Right lobe of liver (tissue), 6 donors: ENCODE results near the gene RPS6KL1. TPM values are rescaled to one million over a fixed set of nuclear protein-coding genes. Genes with fewer than 3 reads are reported as not detected.

ENCODE experiments used
- ATAC-seq, 4 donors: fragments of 200-7000 bp; cut with Tn5 transposase; one replicate each; pipeline ENCODE4 v1.9.1; 2020; ENCODE audit warnings: mild to moderate bottlenecking in 4 of 4, moderate library complexity in 4 of 4
- DNase-seq, 3 donors: peaks; one replicate each; pipeline ENCODE4 v3.0.0-alpha.2; 2020
- H3K27ac ChIP-seq, 3 donors: fragments of 200-600 bp; one replicate each; pipeline ENCODE4 v1.8.0; 2022
- H3K27me3 ChIP-seq, 2 donors: fragments of 200-600 bp; one replicate each; pipeline ENCODE4 v1.8.0; 2022
- H3K36me3 ChIP-seq, 4 donors: fragments of 200-600 bp; sonication (generic) in 1 of 4; one replicate each; pipeline versions ENCODE4 v1.5.1 to v1.8.0; 2017 to 2022; ENCODE audit warnings: control low read depth in 1 of 4
- H3K4me1 ChIP-seq, 4 donors: fragments of 200-600 bp; sonication (generic) in 1 of 4; one replicate each; pipeline versions ENCODE4 v1.5.1 to v1.8.0; 2017 to 2022; ENCODE audit warnings: control low read depth in 1 of 4
- H3K4me3 ChIP-seq, 3 donors: fragments of 200-600 bp; one replicate each; pipeline ENCODE4 v1.8.0; 2022
- H3K9me3 ChIP-seq, 4 donors: fragments of 200-600 bp; sonication (generic) in 1 of 4; one replicate each; pipeline versions ENCODE4 v1.5.1 to v1.8.0; 2017 to 2022; ENCODE audit warnings: control low read depth in 1 of 4
- POLR2A ChIP-seq: fragments of 450-650 bp; IDR thresholded peaks from one replicate; pipeline ENCODE4 v1.6.1; 2017; ENCODE audit warnings: antibody characterized with exemption, mild to moderate bottlenecking
- WGBS: methylation state at CpG from one replicate; pipeline ENCODE4 v1.1.6; 2018; ENCODE audit warnings: low coverage, low lambda C conversion rate; ENCODE audit not compliant: insufficient coverage; ENCODE audit errors: missing lambda C conversion rate; 5-methylcytosine and 5-hydroxymethylcytosine counted together
- intact Hi-C, 2 donors: fragments of 100-400 bp; cut with DNase I; formaldehyde crosslinking; loops; one replicate each; pipeline versions ENCODE4 v1.11.2 to v1.14.1; 2022
- total RNA-seq, 6 experiments: library from RNA; depleted of rRNA in 2 of 6; stranded (reverse); fragments of >200 nt in 2 of 6; fragmentation: NEBNext Ultra II Directional in 3 of 6; extraction: Animal tissue kit (Norgen Biotek cat#: 25700) in 3 of 6; gene quantifications; one replicate each; pipeline versions ENCODE4 v1.1.0 to v1.2.4, GENCODE V29; 2016 to 2023
- TF ChIP-seq, protein P1 (sequence below), 4 donors: fragments of 200-600 bp in 3 of 4; fragments of 450-650 bp in 1 of 4; IDR thresholded peaks; one replicate each; pipeline versions ENCODE4 v1.5.1 to v1.8.0; 2016 to 2022; ENCODE audit warnings: antibody characterized with exemption in 4 of 4, mild to moderate bottlenecking in 2 of 4
- donor health status: DM: no; HTN: yes; CAD: no.
- donor health status: DM: no; HTN: no; CAD: no.
- donor health status: DM: no; HTN: no; CAD: no.
- donor health status: DM: no; HTN: yes; CAD: no.
- donor health status: DM: no; HTN: yes; CAD: no.

Gene RPS6KL1
- total RNA-seq, 6 experiments from 2014 or later = 3.9 to 7.9 (median 4.9) TPM

- intact Hi-C loops = no loop called here
- no peak for DNase-seq
- 74% methylated on average over 8 of the region's 13 CpGs for WGBS
- peak; percentile 31 to 56 (median 44) for ATAC-seq
- Histone ChIP-seq H3K4me1 (peaks cover 0 to 7% (median 0%) of the 10 kb centered on the region in 4 donors), H3K27ac (peak overlapping the region in 1 of 3 donors; percentile 9), H3K9me3 (no peaks in the 10 kb centered on the region), H3K36me3 (no peaks in the 10 kb centered on the region), H3K27me3 (no peaks in the 10 kb centered on the region), H3K4me3 (no peak overlapping the region)
- TF ChIP-seq, protein P1, sequence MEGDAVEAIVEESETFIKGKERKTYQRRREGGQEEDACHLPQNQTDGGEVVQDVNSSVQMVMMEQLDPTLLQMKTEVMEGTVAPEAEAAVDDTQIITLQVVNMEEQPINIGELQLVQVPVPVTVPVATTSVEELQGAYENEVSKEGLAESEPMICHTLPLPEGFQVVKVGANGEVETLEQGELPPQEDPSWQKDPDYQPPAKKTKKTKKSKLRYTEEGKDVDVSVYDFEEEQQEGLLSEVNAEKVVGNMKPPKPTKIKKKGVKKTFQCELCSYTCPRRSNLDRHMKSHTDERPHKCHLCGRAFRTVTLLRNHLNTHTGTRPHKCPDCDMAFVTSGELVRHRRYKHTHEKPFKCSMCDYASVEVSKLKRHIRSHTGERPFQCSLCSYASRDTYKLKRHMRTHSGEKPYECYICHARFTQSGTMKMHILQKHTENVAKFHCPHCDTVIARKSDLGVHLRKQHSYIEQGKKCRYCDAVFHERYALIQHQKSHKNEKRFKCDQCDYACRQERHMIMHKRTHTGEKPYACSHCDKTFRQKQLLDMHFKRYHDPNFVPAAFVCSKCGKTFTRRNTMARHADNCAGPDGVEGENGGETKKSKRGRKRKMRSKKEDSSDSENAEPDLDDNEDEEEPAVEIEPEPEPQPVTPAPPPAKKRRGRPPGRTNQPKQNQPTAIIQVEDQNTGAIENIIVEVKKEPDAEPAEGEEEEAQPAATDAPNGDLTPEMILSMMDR (IDR thresholded peaks at IDR 0.05) = no peak
- TF ChIP-seq POLR2A = no peak
Measured at GRCh38 chr14:74917646-74918081, 5.4 kb downstream of the RPS6KL1 start.

- intact Hi-C loops = no loop called here
- H3K4me3 ChIP-seq = no peak overlapping the region
- no peaks in the 10 kb centered on the region for H3K9me3 ChIP-seq
- H3K27ac ChIP-seq = peak overlapping the region in 1 of 3 donors; percentile 9
- no peaks in the 10 kb centered on the region for H3K27me3 ChIP-seq
- TF ChIP-seq, protein P1 (IDR thresholded peaks at IDR 0.05) = no peak
- no peak for TF ChIP-seq POLR2A
- ATAC-seq (no peak), DNase-seq (no peak)
- H3K36me3 ChIP-seq = no peaks in the 10 kb centered on the region
- H3K4me1 ChIP-seq = peaks cover 0 to 7% (median 0%) of the 10 kb centered on the region in 4 donors
- 40% methylated on average over 1 of the region's 5 CpGs for WGBS
Measured at GRCh38 chr14:74917178-74917543, 5.9 kb downstream of the RPS6KL1 start.

- H3K36me3 ChIP-seq = no peaks in the 10 kb centered on the region
- TF ChIP-seq POLR2A = no peak
- H3K4me1 ChIP-seq = peaks cover 0 to 7% (median 0%) of the 10 kb centered on the region in 4 donors
- H3K4me3 ChIP-seq = no peak overlapping the region
- H3K27ac ChIP-seq = no peak overlapping the region
- WGBS = 40% methylated on average over 6 of the region's 7 CpGs
- no peaks in the 10 kb centered on the region for H3K9me3 ChIP-seq
- ATAC-seq (no peak), DNase-seq (no peak)
- no peaks in the 10 kb centered on the region for H3K27me3 ChIP-seq
- intact Hi-C loops = no loop called here
Measured at GRCh38 chr14:74915826-74916225, 7.2 kb downstream of the RPS6KL1 start.

DNA sequence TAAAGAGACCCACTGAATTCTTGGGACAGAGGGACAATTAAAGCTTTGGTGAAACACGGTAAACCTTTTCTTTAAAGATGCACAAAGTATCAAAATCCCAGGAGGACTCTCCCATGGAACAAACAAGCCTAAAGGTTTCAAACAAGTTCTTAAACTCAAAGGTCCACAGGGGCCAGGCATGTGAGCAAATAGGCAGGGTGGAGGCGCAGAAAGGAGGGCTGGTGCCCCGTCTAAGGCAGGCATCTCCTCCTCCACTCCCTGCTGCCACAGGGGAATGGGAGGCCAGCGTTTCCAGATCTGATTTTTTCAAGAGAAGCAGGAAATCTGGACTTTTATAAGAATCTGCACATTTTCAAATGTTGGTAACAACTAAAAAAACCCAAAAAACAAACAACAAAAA is 7.6 kb downstream of the RPS6KL1 start:
- DNase-seq = no peak
- intact Hi-C loops = no loop called here
- no peak overlapping the region for H3K4me3 ChIP-seq
- peaks cover 0 to 7% (median 0%) of the 10 kb centered on the region in 4 donors for H3K4me1 ChIP-seq
- H3K27me3 ChIP-seq = no peaks in the 10 kb centered on the region
- no peak overlapping the region for H3K27ac ChIP-seq
- 80% methylated on average over 4 of the region's 4 CpGs for WGBS
- no peak for ATAC-seq
- no peaks in the 10 kb centered on the region for H3K36me3 ChIP-seq
- H3K9me3 ChIP-seq = no peaks in the 10 kb centered on the region
- TF ChIP-seq POLR2A = no peak
- TF ChIP-seq, protein P1 (IDR thresholded peaks at IDR 0.05) = no peak

GRCh38 chr14:74913986-74914573 is 9.0 kb downstream of the RPS6KL1 start:
- H3K4me3 ChIP-seq = no peak overlapping the region
- peaks cover 0 to 7% (median 0%) of the 10 kb centered on the region in 4 donors for H3K4me1 ChIP-seq
- TF ChIP-seq POLR2A = no peak
- TF ChIP-seq, protein P1 (IDR thresholded peaks at IDR 0.05) = peak; percentile 66 to 82 (median 73)
- DNase-seq = peak; percentile 71 to 74 (median 72)
- no peaks in the 10 kb centered on the region for H3K9me3 ChIP-seq
- intact Hi-C loops = no loop called here
- 22% methylated on average over 4 of the region's 6 CpGs for WGBS
- no peak overlapping the region for H3K27ac ChIP-seq
- no peaks in the 10 kb centered on the region for H3K36me3 ChIP-seq
- ATAC-seq = peak; percentile 84 to 92 (median 89)
- H3K27me3 ChIP-seq = no peaks in the 10 kb centered on the region
